H1 (cell line): ENCODE results near the gene HLA-DQA1. TPM values are rescaled to one million over a fixed set of nuclear protein-coding genes. Genes with fewer than 3 reads are reported as not detected.

ENCODE experiments used
- SAP30 ChIP-seq: fragments of 300-600 bp; sonication (generic); IDR thresholded peaks from 2 replicates; pipeline ENCODE4 v1.7.1; 2012; ENCODE audit warnings: low read length, moderate library complexity, mild to moderate bottlenecking, inconsistent platforms; ENCODE audit not compliant: insufficient read depth, insufficient replicate concordance
- polyA plus RNA-seq, 7 experiments: library from polyadenylated mRNA; depleted of rRNA in 3 of 7; stranded (reverse) in 5 of 7; unstranded in 2 of 7; fragments of >200 nt in 5 of 7; fragments of 200-250 nt in 2 of 7; gene quantifications; 1 replicate in 5 of 7; 2 replicates in 1 of 7; 4 replicates in 1 of 7; pipeline versions ENCODE4 v1.2.1 to v1.2.3, GENCODE V29; 2011 to 2013; ENCODE audit warnings: missing spikeins in 2 of 7, mixed read lengths in 2 of 7
- total RNA-seq: library from RNA; stranded (reverse); fragmentation: NEBNext Ultra II Directional; extraction: Animal tissue kit (Norgen Biotek cat#: 25700); gene quantifications from 2 replicates; pipeline ENCODE4 v1.2.1, GENCODE V29; 2021

HLA-DQA1 gene
- total and polyA plus RNA-seq, 2 of the 8 experiments (the other 6 are each of a cell fraction or from before 2014, with no cell fraction given) = 0.12 TPM; not detected in 1

DNA sequence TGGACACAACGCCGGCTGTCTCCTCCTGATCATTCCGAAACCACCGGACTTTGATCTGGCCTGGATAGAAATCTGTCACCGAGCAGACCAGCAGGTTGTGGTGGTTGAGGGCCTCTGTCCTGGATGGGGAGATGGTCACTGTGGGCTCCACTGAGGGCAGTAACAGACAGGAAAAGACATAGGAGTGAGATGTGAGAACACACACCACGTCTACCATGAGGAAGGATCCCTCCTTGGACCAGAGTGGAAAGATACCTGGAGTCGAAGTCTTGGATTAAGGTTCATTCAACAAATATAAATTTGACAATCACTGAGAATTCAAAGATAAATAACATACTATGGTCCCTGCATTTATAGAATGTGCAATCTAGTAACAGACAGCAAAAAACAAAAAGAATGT is 24.9 kb downstream of the HLA-DQA1 start (continued):
- no peak for TF ChIP-seq SAP30
